Measurements from ENCODE around the gene SP2.

Gene SP2

GRCh38 chr17:47895856-47896671, at the start of gene SP2:
SP2 (plus strand) TSS chr17:47896236; CDS start chr17:47896287, 51 bp downstream.
- H3K4me1 Mint-ChIP-seq: peaks cover 48% of the 10 kb centered on the region
- ATAC-seq: peak; percentile 97
- no peaks in the 10 kb centered on the region for H3K9me3 Mint-ChIP-seq
- peak within 1 kb of the TSS; percentile 92 for H3K27ac Mint-ChIP-seq
- H3K27me3 Mint-ChIP-seq: no peaks in the 10 kb centered on the region
- peaks cover 5% of the 10 kb centered on the region for H3K36me3 Mint-ChIP-seq
- H3K4me3 Mint-ChIP-seq: peak within 1 kb of the TSS; percentile 92

GRCh38 chr17:47846716-47847340, 49.2 kb upstream of the SP2 start:
- no peaks in the 10 kb centered on the region for H3K36me3 Mint-ChIP-seq
- no peaks in the 10 kb centered on the region for H3K9me3 Mint-ChIP-seq
- H3K27me3 Mint-ChIP-seq: peaks cover 72% of the 10 kb centered on the region
- H3K4me3 Mint-ChIP-seq: no peak overlapping the region
- H3K27ac Mint-ChIP-seq: no peak overlapping the region
- peaks cover 29% of the 10 kb centered on the region for H3K4me1 Mint-ChIP-seq
- no peak for ATAC-seq

GRCh38 chr17:47847341-47848197, 48.5 kb upstream of the SP2 start:
- Mint-ChIP-seq H3K36me3 (no peaks in the 10 kb centered on the region), H3K27ac (no peak overlapping the region), H3K27me3 (peaks cover 80% of the 10 kb centered on the region), H3K4me3 (no peak overlapping the region), H3K4me1 (peaks cover 36% of the 10 kb centered on the region), H3K9me3 (no peaks in the 10 kb centered on the region)
- no peak for ATAC-seq

DNA sequence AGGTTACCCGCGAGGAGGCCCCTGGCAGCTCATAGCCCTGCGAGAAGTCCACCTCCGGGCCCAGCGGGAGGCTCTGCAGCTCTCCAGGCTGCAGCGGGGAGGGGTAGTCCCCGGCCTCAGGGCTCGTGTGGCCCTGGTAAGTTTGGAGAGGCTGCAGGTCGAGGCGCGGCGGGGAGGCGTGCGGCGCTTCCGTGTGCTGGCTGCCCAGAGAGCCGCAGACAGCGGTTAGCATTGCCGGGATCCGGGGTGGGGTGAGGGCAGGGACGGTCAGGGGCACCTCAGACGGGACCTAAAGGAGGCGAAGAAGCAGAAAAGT, 47.9 kb upstream of the SP2 start:
- H3K36me3 Mint-ChIP-seq: no peaks in the 10 kb centered on the region
- peaks cover 86% of the 10 kb centered on the region for H3K27me3 Mint-ChIP-seq
- H3K9me3 Mint-ChIP-seq: no peaks in the 10 kb centered on the region
- peaks cover 32% of the 10 kb centered on the region for H3K4me1 Mint-ChIP-seq
- H3K27ac Mint-ChIP-seq: no peak overlapping the region
- no peak overlapping the region for H3K4me3 Mint-ChIP-seq
- no peak for ATAC-seq

DNA sequence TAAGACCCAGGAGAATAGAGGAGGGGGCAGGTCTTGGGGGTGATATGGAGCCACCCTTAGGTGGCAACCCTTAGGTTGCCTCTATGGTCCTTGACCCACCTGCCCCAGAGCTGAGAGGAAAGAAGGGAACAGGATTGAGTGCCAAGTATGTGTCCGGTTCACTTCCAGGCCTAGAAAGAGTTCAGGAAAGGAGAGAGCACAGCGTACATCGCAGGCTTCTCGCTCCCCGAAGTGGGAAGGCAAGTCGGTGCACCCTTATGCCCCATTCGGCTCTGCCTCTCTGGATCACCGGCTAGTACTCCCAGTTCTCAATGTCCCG, 45.7 kb upstream of the SP2 start:
- H3K27me3 Mint-ChIP-seq: peaks cover 88% of the 10 kb centered on the region
- H3K4me3 Mint-ChIP-seq: peak overlapping the region; percentile 45
- H3K27ac Mint-ChIP-seq: no peak overlapping the region
- ATAC-seq: no peak
- H3K4me1 Mint-ChIP-seq: peaks cover 31% of the 10 kb centered on the region
- H3K9me3 Mint-ChIP-seq: no peaks in the 10 kb centered on the region
- H3K36me3 Mint-ChIP-seq: no peaks in the 10 kb centered on the region

GRCh38 chr17:47850692-47851573, 45.1 kb upstream of the SP2 start, which contains the start of gene SP6:
SP6 (minus strand) TSS chr17:47851163; CDS start chr17:47848429, 2,734 bp downstream.
- no peak within 1 kb of the TSS for H3K27ac Mint-ChIP-seq
- peak; percentile 78 for ATAC-seq
- peaks cover 31% of the 10 kb centered on the region for H3K4me1 Mint-ChIP-seq
- no peaks in the 10 kb centered on the region for H3K36me3 Mint-ChIP-seq
- H3K9me3 Mint-ChIP-seq: no peaks in the 10 kb centered on the region
- peaks cover 88% of the 10 kb centered on the region for H3K27me3 Mint-ChIP-seq
- peak within 1 kb of the TSS; percentile 61 for H3K4me3 Mint-ChIP-seq

GRCh38 chr17:47851764-47852112, 44.3 kb upstream of the SP2 start:
- Mint-ChIP-seq H3K4me3 (peak overlapping the region; percentile 61), H3K36me3 (no peaks in the 10 kb centered on the region), H3K9me3 (no peaks in the 10 kb centered on the region), H3K27ac (no peak overlapping the region), H3K27me3 (peaks cover 88% of the 10 kb centered on the region), H3K4me1 (peaks cover 26% of the 10 kb centered on the region)
- no peak for ATAC-seq

DNA sequence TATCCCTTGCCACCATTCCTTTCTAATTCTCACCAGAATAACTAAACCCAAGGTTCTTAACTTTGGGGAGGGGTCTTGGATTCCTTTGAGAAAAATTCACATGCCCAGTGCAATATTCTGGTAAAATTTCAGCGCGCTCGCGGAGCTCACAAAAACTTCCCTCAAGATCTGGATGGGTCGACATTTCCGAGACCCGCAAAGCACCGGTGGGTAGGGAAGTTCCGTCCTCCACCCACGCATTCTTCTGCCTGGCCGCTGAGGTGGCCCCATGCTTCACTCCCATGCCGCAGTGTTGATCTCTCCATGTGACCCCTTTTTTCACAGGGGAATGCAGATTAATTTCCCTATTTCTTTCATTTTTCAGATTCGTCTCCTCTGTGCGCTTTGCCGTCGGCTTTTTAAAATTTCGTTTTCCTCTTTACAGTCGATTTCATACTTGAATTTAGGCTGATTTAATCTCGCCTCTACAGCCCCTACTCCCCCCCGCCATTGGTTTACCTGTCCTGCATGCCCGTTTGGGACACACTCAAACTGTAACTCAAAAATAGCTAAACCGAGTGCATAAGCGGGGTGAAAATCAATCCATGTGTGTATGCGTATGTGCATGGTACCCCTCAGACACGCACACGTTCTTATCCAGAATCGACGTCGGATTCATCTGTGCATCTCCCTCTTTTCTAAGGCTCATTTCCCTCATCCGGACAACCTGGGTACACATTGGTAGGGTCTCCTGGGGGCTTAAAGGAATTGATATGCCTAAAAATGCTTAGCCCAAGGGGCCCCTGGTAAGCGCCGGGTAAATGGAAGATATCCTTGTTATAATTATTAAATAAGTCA, 43.7 kb upstream of the SP2 start:
- Mint-ChIP-seq H3K4me3 (peak overlapping the region; percentile 61), H3K27me3 (peaks cover 88% of the 10 kb centered on the region), H3K4me1 (peaks cover 21% of the 10 kb centered on the region), H3K9me3 (no peaks in the 10 kb centered on the region), H3K36me3 (no peaks in the 10 kb centered on the region), H3K27ac (no peak overlapping the region)
- no peak for ATAC-seq

DNA sequence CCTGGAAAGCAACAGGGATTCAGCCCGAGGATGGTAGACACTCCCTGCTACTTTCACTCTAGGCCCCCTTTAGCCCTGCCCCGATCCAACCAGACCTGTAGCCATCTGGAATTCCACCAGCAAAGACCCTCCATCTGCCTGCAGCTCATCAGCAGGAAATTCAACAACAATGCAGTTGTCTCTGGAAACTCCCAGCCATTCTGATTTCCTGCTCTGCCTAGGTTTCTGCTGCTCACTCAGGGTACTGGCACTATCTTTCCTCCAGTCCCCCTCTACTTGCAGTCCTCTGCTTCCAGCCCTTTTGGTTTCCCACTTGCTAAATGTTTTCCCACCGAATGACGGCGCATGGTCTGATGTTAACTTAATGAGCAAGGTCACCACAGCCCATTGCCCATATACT, 42.4 kb upstream of the SP2 start:
- Mint-ChIP-seq H3K4me3 (no peak overlapping the region), H3K27ac (no peak overlapping the region), H3K36me3 (no peaks in the 10 kb centered on the region), H3K4me1 (peaks cover 20% of the 10 kb centered on the region), H3K27me3 (peaks cover 81% of the 10 kb centered on the region), H3K9me3 (no peaks in the 10 kb centered on the region)
- ATAC-seq: no peak

DNA sequence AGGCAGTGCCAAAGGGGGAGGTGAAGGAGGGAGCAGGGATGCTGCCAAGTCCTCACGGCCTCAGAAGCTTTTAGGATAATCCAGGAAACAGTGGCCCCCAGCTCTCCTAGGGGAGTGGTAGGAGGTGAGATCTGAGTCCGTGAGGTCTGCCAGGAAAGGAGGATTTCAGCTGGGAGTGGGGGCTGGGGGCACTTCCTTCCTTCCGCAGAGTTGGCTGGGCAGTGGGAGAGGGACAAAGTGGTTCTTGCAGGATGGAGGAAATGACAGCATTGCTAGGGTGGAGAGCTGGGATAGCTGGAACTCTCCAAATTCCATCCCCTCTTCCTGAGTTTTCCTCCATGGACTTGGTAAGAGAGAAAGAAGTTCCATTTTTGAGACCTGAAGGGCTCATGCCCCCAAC, 40.3 kb upstream of the SP2 start:
- H3K9me3 Mint-ChIP-seq: no peaks in the 10 kb centered on the region
- H3K36me3 Mint-ChIP-seq: no peaks in the 10 kb centered on the region
- H3K27me3 Mint-ChIP-seq: peaks cover 81% of the 10 kb centered on the region
- no peak for ATAC-seq
- no peak overlapping the region for H3K4me3 Mint-ChIP-seq
- no peak overlapping the region for H3K27ac Mint-ChIP-seq
- peaks cover 14% of the 10 kb centered on the region for H3K4me1 Mint-ChIP-seq

- Mint-ChIP-seq H3K27me3 (peaks cover 76% of the 10 kb centered on the region), H3K4me3 (no peak overlapping the region), H3K27ac (no peak overlapping the region), H3K36me3 (no peaks in the 10 kb centered on the region), H3K4me1 (peaks cover 9% of the 10 kb centered on the region), H3K9me3 (no peaks in the 10 kb centered on the region)
- no peak for ATAC-seq
Measured at GRCh38 chr17:47856830-47857229, 39.2 kb upstream of the SP2 start.

DNA sequence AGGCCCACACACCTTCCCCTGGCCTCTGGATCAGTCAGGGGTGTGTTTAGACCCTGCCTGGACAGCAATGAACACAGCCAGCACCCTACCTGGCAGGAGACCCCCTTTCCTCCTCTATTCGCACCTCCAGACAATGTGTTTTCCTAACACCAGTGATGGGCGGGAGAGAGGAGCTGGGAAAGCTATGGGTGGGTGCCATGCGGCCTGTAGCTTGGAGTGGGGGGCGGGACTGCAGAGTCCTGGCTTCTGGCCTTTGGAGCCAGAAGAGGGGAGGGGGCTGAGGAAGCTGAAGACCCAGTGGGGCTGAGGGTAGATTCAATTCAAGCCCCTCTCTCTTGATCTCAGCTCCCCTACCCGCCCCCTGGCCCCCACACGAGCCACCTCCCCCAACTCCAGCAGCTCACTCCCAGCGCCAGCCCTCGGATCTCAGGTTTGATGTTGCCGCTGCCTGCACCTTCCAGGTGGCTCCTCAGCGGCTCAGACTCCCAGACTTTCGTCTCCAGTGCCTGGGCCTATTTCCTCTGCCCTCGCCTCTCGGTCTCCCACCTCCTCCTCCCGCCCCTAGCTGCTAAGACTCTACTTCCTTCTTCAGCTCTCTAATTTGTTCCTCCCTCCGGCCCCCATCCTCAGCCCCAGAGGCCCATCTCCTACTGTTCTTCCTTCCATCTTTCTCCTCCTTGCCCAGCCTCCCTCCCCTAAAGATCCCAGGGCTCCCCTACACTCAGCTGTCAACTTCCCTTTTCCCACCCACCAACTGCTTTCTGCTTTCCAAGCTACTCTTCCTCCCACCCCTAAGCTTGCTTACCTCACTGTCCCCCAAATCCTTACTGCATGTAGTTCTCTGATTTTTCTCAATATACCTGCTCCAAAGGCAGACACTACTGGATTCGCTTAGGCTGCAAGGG, 38.2 kb upstream of the SP2 start:
- H3K9me3 Mint-ChIP-seq: no peaks in the 10 kb centered on the region
- H3K4me1 Mint-ChIP-seq: no peaks in the 10 kb centered on the region
- no peaks in the 10 kb centered on the region for H3K36me3 Mint-ChIP-seq
- peaks cover 67% of the 10 kb centered on the region for H3K27me3 Mint-ChIP-seq
- no peak overlapping the region for H3K27ac Mint-ChIP-seq
- H3K4me3 Mint-ChIP-seq: no peak overlapping the region
- ATAC-seq: no peak

DNA sequence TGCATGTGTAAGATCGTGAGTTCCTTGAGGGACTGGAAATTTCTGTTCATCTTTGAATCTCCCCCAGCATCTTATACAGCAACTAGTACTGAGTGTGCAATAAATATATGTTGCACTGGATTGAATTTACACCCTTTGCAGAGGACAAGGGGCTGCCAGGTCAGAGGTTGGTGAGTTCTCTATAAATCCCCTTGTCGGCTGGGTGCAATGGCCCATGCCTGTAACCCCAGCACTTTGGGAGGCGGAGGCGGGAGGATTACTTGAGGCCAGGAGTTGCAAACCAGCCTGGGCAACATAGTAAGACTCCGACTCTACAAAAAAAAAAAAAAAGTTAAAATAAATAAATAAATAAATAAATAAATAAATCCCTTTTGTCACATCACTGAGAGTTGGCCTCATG, 35.6 kb upstream of the SP2 start:
- ATAC-seq: no peak
- Mint-ChIP-seq H3K36me3 (no peaks in the 10 kb centered on the region), H3K9me3 (no peaks in the 10 kb centered on the region)

More for the DNA sequence above, 35.6 kb upstream of the SP2 start:
- Mint-ChIP-seq H3K4me1 (no peaks in the 10 kb centered on the region), H3K27me3 (peaks cover 45% of the 10 kb centered on the region), H3K4me3 (no peak overlapping the region), H3K27ac (no peak overlapping the region)
